WTC11 (cell line): Measurements from ENCODE around the gene SPRED2.

Source experiments
- CTCF ChIP-seq: fragments of 200-600 bp; IDR thresholded peaks from 2 replicates; pipeline ENCODE4 v1.8.0; 2022; ENCODE audit warnings: antibody characterized with exemption
- E2F4 ChIP-seq: sonication (generic); formaldehyde crosslinking; IDR thresholded peaks from 2 replicates; pipeline ENCODE4 v1.8.1; 2022; ENCODE audit warnings: low read depth, mild to moderate bottlenecking, moderate library complexity, missing genetic modification reagents, borderline replicate concordance
- MAX ChIP-seq: sonication (generic); formaldehyde crosslinking; IDR thresholded peaks from 2 replicates; pipeline ENCODE4 v1.8.0; 2022; ENCODE audit warnings: mild to moderate bottlenecking, missing genetic modification reagents
- MLX ChIP-seq: sonication (generic); formaldehyde crosslinking; IDR thresholded peaks from 2 replicates; pipeline ENCODE4 v1.8.1; 2023; ENCODE audit warnings: mild to moderate bottlenecking, missing genetic modification reagents, moderate library complexity
- NFYB ChIP-seq: sonication (generic); formaldehyde crosslinking; conservative IDR thresholded peaks from 2 replicates; pipeline ENCODE4 v1.8.0; 2022; ENCODE audit warnings: low read depth, missing genetic modification reagents
- USF1 ChIP-seq: sonication (generic); formaldehyde crosslinking; IDR thresholded peaks from 2 replicates; pipeline ENCODE4 v1.8.0; 2022; ENCODE audit warnings: mild to moderate bottlenecking, missing genetic modification reagents
- USF2 ChIP-seq: sonication (generic); formaldehyde crosslinking; IDR thresholded peaks from 2 replicates; pipeline ENCODE4 v1.8.1; 2023; ENCODE audit warnings: mild to moderate bottlenecking, missing genetic modification reagents, moderate library complexity
- ZNF416 ChIP-seq: fragments of 250-450 bp; sonication (Bioruptor Pico); IDR thresholded peaks from 2 replicates; pipeline ENCODE4 v1.9.0; 2021; ENCODE audit warnings: mild to moderate bottlenecking, inconsistent platforms

- no peak for TF ChIP-seq MLX (CRISPR knock-in tag)
- TF ChIP-seq MAX (CRISPR knock-in tag) = no peak
- TF ChIP-seq USF2 (CRISPR knock-in tag) = no peak
- TF ChIP-seq CTCF = no peak
- TF ChIP-seq E2F4 (CRISPR knock-in tag) = no peak
- TF ChIP-seq ZNF416 = no peak
- no peak for TF ChIP-seq USF1 (CRISPR knock-in tag)
- no peak for TF ChIP-seq NFYB (CRISPR knock-in tag)
Measured at GRCh38 chr2:65471409-65471808, 39.0 kb upstream of the SPRED2 start.
